Fibroblast of the conjunctiva (primary cell): ENCODE results near the gene LILRA1.
"Not testable (repeated sequence)": the region's sequence is repeated elsewhere in the genome, so short reads cannot be mapped to it uniquely, and the experiment has no call there.

Experiments used
- DNase-seq: peaks from one replicate; pipeline ENCODE4 v3.0.0-alpha.2; 2010; ENCODE audit warnings: low read depth

Gene LILRA1

DNA sequence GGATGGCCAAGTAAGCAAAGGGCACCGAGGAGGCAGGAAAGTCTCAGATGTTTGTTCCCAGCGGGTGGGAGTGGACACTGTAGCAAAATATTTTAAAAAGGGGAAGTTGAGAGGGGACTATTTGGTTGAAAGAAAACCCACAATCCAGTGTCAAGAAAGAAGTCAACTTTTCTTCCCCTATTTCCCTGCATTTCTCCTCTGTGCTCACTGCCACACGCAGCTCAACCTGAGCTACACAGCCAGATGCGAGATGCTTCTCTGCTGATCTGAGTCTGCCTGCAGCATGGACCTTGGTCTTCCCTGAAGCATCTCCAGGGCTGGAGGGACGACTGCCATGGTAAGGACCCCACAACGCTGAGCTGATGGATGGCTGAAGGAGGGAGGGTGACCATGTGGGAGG lies at the start of gene LILRA1:
LILRA1 (plus strand) TSS at position 188 of the 400 bp plus-strand sequence. CDS start 613 bp downstream, outside the sequence.
- not testable (repeated sequence) for DNase-seq

DNA sequence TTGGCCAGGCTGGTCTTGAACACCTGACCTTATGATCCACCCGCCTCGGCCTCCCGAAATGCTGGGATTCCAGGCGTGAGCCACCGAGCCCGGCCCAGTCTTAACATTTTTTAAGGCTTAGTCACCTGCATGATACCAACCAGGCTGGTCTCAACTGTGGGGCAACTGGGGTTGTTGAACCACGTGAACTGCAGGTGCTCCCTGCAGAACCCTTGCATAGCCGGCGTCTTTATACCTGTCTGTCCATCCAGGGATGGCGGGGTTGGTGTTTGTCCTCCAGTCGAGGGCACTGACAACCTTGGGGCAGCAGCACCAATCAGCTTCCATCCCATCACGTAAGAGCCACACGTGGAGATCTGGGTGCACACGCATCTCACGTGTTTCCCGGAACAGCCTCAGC lies 44.6 kb upstream of the LILRA1 start:
- no peak for DNase-seq

DNA sequence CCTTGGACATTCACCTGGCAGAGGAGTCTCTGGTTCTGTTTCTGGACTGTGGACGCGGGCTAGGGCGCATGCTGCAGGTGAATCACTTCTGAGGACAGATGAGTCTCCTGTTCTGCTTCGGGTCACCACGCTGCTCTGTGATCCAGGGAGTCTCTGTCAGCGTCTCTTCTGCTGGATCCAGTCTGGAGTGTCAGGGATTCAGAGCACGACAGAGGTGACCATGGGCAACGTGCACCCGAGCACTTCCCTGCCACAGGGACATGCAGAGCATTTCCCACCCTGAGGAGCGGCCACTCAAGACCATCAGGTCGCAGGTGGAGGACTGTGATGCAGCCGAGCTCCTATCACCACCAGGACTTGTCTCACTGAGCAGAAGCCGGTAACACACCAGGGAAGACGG lies 44.2 kb upstream of the LILRA1 start:
- no peak for DNase-seq

DNA sequence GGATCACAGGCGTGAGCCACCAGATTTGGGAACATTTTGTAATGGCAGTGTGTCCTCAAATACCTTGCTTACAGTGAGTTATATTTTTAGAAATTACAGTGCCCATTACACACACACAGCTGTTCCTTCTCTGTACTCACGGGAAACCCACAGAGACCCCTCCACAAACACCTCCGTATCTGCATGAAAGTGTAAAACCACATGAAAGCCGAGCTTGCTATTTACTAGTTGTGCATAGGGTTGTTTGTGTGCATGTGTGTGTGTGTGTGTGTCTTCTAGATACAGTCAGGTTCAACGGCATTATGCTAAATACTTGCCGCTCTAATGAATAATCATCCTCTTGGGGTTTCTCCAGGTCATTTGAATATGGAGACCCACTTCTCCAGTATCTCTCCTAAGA lies 42.1 kb upstream of the LILRA1 start:
- no peak for DNase-seq

DNA sequence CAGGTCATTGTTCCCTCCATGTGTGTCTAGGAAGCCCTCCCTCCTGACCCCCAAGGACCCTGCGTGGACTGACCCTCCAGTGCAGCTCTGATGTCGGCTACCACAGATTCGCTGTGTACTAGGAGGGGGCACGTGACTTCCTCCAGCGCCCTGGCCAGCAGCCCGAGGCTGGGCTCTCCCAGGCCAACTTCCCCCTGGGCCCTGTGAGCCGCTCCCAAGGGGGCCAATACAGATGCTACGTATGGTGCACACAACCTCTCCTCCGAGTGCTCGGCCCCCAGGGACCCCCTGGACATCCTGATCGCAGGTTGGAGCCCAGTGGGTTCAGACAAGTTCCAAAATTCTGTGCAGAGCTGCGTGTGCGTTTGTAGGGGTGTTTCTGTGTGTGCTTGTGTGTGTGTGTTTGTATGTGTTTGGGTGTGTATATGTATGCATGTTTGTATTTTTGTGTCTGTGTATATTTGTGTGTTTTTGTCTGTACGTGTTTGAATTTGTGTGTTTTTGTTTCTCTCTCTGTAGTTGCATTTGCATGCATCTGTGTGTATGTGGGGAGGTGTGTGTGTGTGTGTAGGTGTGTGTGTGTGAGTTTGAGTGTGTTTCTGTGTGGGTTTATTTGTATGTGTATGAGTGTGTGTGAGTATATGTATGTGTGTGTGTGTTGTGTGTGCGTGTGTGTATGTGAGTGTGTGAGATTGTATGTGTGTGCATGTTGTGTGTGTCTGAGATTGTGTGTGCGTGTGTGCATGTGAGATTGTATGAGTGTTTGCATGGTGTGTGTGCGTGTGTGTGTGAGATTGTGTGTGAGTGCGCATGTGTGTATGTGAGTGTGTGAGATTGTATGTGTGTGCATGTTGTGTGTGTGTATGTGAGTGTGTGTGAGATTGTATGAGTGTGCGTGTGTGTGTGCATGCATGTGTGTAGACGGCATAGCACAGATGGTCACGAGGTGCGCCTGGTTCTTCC lies 41.2 kb upstream of the LILRA1 start:
- DNase-seq: no peak

DNA sequence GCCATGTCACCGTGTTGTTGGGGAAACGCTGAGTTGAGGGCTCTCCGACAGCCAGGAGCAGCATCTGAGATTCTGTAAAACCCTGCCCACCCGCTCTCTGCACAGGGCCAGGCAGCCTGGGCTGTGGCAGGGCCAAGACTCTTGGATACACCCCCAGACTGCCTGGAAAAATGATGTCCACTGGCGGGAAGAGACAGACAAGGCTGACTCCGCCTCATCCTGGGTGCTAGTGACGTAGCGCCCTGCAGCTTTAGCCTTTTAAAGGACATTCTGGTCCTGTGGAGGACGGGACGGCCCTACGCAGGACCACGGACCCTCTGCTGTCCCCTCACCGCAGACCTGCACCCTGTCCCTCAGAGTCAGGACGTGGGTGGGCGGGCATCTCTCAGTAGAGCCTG lies 40.5 kb upstream of the LILRA1 start:
- no peak for DNase-seq

DNA sequence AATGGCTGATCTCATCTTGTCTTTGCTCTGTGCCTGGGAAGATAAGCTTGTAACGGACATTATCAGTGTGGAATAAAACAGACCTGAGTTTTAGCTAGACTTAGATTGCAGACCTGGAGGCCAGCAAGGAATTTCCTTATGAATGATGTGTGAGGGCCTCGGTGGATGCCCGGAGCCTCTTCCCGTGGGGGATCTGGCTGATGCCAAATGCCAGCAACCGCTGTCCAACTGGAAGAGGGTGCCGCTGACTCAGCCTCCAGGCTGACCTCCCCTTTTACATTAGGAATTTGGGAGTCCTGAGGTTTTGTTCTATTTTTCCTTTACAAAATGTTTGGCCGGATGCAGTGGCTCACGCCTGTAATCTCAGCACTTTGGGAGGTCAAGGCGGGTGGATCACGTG lies 39.4 kb upstream of the LILRA1 start:
- no peak for DNase-seq

DNA sequence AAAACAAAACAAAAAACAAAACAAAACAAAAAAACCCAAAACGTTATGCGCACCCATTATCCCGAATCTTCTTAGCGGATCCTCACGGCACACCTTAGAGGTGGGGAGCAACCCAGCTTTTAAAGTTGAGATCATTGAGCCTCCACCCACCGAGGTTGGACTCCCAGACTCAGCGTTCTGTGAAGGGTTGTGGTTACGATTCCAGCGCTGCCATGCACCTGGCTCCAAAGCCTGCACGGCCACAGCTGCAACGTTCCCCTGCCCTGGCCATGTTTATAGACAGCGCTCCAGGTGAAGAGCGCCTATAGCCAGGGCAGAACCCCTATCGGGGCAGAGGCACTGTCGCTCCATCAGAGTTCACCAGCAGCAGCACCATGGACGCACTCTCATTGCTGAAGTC lies 38.5 kb upstream of the LILRA1 start:
- no peak for DNase-seq

DNA sequence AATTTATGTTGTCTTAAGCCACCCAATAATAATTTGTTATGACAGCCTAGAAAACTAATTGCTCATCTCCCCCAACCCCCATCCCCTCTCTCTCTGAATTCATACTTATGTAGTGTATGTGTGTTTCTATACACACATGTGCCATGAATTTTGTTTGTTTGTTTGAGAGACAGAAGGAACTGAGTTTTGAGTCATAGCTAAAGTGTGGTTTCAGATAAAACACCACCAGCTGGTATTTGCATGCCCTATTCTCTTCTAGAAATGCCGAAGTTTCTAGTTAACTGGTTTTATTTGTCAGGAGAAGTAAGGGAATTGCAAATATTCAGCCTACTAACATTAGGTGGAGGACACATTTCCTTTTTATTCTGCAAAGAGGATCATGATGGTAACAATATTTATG lies 37.2 kb upstream of the LILRA1 start:
- no peak for DNase-seq

DNA sequence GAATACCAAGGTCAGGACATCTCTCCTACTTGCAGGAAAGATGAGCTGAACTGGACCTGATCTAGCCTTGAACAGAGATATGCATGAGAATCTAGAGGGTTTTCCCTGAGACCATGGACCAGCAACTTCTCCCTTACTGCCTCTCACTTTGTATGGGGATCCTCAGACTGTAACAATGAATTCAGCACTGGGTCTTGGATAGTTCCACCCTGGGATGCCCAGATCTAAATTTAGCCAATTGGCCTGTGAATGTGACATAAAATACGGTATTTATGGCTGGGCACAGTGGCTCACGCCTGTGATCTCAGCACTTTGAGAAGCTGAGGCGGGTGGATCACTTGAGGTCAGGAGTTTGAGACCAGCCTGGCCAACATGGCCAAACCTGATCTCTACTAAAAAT lies 35.1 kb upstream of the LILRA1 start:
- DNase-seq: no peak

DNA sequence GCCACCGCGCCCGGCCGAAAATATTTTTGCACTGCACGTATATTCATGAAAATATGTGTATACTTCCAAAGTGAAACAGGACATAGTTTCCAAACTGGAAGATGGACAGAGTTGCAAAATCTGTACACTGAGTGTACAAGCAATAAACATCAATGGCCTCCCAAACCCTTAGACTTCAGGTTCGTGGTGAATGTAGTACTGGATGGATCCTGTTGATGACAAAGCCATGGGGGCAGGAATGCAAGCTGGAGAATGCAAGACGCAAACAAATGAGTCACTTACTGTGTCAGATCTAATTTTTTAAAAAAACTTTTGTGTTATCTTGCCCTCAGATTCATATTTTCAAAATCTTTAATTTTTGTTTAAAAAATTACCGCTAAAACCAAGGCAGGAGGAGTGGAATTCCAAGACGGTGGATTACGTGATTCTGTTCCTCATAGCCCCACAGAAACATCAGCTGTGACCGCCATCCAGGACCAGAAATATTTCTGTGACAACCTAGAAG lies 32.5 kb upstream of the LILRA1 start:
- DNase-seq: no peak

DNA sequence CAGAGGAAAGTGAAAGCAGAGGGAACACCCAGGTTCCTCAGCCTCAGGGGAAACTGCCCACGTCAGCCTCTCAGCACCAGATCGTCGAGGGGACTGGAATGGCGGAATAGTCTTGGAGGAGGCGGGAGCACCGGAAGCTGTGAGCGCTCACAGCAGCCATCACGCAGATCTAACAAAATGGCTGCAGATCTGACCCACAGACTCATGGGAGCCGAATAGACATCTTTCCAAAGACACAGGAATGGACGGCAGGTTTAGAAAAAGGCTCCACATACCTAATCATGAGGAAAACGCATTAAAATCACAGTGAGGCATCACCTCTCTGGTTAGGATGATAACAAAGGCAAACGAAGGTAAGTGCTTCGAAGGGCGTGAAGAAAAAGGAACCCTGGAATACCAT lies 31.6 kb upstream of the LILRA1 start:
- no peak for DNase-seq

DNA sequence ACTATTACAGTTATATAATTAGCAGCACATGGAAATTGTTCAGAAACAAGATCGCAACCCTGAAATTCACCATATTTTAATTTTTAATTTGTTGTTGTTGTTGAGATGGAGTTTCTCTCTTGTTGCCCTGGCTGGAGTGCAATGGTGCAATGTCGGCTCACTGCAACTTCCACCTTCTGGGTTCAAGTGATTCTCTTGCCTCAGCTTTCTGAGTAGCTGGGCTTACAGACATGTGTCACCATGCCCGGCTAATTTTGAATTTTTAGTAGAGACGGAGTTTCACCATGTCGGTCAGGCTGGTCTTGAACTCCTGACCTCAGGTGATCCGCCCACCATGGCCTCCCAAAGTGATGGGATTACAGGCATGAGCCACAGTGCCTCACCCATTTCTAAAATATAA lies 30.2 kb upstream of the LILRA1 start:
- not testable (repeated sequence) for DNase-seq

DNA sequence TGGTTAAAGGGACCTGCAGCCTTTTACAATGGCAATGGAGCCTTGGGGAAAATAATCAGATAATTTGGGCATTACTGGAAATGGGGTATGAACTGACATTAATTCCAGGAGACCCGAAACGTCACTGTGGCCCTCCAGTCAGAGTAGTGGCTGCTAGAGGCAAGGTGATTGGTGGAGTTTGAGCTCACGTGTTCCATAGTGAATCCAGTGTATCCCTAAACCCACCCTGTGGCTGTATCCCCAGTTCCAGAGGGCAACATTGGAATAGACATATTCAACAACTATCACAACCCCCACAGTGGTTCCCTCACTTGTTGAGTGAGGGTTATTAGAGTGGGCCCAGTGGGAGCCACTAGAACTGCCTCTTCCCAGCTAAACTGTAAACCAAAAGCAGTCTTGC lies 23.1 kb upstream of the LILRA1 start:
- no peak for DNase-seq

DNA sequence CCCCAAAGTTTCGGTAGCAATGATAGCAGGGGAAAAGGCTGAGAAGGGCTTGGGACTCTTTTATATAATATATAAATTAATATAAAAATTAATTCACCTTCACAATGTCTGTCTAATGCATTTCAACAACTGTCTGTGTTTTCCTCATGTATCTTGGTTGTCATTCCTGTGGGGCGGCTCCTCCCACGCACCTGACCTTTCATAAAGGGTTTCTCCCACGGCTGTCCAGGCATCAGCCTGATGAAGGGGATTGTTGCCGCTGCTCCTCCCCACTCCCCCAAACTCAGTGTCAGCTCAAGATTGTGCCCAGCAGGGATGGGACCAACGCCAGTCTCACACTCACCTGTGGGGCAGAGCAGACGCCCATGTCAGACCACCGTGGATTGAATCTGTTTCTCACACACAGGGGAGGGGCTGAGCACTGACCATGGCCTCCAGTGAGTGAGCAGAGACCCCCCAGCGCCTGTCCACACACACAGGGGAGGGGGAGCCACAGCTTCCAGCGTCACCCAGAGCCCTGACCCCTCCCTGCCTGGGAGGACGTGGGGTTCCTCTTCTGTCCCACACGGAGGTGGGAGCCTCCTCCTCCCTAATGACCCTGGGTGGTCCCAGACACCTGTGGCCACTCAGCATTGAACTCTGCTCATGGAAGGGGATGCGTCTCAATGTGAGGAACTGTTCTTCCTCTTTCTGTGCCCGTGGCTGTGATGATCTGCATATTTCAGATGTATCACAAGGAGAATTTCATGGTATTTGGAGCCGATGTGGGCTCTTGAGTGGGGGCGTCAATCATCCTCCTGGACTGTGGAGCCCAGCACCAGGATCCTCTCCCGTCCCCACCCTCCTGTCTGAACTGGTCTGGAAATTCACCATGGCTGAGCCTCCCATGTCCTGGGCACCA lies 21.5 kb upstream of the LILRA1 start:
- not testable (repeated sequence) for DNase-seq

DNA sequence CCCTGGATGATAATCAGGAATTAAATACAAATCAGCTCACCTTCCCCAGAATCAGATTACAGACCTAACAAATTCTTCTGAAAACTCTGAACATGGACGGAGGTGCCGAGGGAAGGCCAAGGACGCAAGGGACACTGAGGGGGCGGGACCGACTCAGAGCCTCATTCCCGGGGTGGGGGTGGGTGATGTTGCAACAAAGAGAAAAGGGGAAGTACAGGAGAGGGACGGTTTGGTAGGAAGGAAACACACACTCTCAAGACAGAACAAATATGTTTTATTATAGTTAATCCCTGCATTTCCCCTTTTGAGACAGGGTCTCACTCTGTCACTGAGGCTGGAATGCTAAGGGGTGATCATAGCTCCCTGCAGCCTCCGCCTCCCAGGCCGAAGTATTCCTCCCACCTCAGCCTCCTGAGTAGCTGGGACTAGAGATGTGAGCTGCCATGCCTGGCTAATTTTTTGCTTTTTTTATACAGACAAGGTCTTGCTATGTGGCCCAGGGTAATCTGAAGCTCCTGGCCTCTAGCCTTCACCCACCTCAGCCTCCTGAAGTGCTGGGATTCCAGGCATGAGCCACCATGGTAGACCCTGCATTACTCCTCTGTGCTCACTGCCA lies 20.6 kb upstream of the LILRA1 start:
- DNase-seq: no peak

DNA sequence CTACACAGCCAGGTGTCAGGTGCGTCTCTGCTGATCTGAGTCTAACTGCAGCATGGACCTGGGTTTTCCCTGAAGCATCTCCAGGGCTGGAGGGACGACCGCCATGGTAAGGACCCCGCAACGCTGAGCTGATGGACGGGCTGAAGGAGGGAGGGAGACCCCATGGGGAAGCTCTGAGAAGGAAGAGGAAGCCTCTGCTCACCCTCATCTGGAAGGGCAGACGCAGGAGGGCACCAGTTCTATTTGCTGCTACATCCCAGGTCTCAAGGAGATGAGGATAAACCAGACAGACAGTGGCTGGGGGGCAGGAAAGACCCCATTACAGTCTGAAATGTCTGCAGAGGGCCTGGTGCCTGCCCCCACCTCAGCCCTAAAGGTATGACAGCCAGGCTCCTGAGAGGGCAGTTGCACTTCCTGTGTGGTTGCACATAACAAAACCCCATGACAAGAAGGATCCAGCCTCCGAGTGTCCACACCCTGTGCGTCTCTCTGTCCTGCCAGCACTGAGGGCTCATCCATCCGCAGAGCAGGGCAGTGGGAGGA lies 20.0 kb upstream of the LILRA1 start, which contains the start of gene LILRA2:
LILRA2 (plus strand) TSS at position 461 of the 543 bp plus-strand sequence. CDS start 89 bp downstream, outside the sequence.
- DNase-seq: no peak

DNA sequence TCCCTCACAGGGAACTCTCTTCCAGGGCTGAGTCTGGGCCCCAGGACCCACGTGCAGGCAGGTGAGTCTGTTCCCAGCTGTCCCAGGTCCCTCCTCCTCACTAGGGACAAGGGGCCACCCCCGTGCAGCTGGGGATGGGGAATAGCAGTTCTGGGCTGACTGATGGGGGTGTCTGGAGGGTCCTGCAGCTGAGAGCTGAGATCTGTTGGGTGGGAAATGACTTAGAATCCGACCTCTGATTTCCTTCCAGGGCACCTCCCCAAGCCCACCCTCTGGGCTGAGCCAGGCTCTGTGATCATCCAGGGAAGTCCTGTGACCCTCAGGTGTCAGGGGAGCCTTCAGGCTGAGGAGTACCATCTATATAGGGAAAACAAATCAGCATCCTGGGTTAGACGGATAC lies 19.4 kb upstream of the LILRA1 start:
- DNase-seq: no peak

DNA sequence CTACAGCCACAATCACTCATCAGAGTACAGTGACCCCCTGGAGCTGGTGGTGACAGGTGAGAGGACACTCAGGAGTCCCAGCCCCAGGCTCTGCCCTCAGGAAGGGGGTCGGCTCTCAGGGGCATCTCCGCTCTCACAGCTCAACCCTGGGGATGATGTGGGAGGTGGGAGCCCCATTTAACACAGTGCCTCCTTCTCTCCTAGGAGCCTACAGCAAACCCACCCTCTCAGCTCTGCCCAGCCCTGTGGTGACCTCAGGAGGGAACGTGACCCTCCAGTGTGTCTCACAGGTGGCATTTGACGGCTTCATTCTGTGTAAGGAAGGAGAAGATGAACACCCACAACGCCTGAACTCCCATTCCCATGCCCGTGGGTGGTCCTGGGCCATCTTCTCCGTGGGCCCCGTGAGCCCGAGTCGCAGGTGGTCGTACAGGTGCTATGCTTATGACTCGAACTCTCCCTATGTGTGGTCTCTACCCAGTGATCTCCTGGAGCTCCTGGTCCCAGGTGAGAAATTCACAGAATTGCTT lies 18.8 kb upstream of the LILRA1 start:
- no peak for DNase-seq

DNA sequence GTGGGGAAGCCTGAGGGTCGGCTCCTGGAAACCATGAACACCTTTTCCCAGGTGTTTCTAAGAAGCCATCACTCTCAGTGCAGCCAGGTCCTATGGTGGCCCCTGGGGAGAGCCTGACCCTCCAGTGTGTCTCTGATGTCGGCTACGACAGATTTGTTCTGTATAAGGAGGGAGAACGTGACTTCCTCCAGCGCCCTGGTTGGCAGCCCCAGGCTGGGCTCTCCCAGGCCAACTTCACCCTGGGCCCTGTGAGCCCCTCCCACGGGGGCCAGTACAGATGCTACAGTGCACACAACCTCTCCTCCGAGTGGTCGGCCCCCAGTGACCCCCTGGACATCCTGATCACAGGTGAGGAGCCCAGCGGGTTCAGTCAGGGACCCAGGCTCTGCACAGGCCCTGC lies 18.2 kb upstream of the LILRA1 start:
- DNase-seq: not testable (repeated sequence)

DNA sequence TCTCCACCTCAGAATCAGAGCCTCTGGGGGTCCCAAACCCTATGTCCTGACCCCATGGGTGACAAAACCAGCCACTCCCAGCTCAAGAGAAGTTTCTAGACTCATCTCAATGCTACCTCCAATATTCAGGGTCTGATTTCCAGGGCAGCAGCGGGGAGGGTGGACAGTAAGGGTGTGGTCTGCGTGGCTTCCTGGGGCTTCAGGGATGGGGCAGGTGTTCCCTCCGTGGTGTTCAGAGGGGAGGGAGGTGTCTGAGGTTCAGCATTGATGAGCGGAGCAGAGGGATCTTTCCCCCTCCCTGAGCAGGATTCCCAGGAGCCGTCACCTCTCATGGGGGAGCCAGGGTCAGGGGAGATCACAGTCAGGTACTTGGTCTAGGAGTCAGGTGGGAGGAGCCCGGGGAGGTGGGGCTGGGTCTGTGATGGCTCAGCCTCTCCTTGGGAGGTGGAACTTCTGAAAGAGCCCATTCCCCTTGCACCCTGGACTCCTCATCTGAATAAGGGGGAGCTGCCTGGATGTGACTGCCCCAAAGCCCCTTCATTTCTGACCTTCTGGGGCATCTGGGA lies 16.9 kb upstream of the LILRA1 start:
- no peak for DNase-seq
